Measurements from ENCODE around the gene KCNJ12. TPM values are rescaled to one million over a fixed set of nuclear protein-coding genes. Genes with fewer than 3 reads are reported as not detected.
"Not testable (repeated sequence)": the region's sequence is repeated elsewhere in the genome, so short reads cannot be mapped to it uniquely, and the experiment has no call there.

KCNJ12 gene
- total RNA-seq, 2 experiments from 2014 or later = not detected

GRCh38 chr17:21400816-21401593, 24.8 kb downstream of the KCNJ12 start:
- H3K4me1 Mint-ChIP-seq (ENCODE audit: low read depth) = no peaks in the 10 kb centered on the region
- no peaks in the 10 kb centered on the region for H3K27me3 Mint-ChIP-seq (ENCODE audit: low read depth)

GRCh38 chr17:21402166-21402571, 26.0 kb downstream of the KCNJ12 start:
- H3K27ac Mint-ChIP-seq; H3K27me3 Mint-ChIP-seq (ENCODE audit: low read depth); H3K36me3 Mint-ChIP-seq (ENCODE audit: low read depth); intact Hi-C loops (cut with micrococcal nuclease); CTCF ChIA-PET; DNase-seq; H3K4me1 Mint-ChIP-seq (ENCODE audit: low read depth); H3K4me3 Mint-ChIP-seq; H3K9me3 Mint-ChIP-seq: not testable (repeated sequence)

More at GRCh38 chr17:21400816-21401593, 24.8 kb downstream of the KCNJ12 start:
- Mint-ChIP-seq H3K4me3 (no peak overlapping the region), H3K9me3 (no peaks in the 10 kb centered on the region), H3K27ac (no peak overlapping the region), H3K36me3 (ENCODE audit: low read depth) (no peaks in the 10 kb centered on the region)
- CTCF ChIA-PET = no interaction called here
- no peak for DNase-seq
- intact Hi-C loops (cut with micrococcal nuclease) = no loop called here

- H3K4me3 Mint-ChIP-seq; H3K9me3 Mint-ChIP-seq; intact Hi-C loops (cut with micrococcal nuclease); H3K27me3 Mint-ChIP-seq (ENCODE audit: low read depth); DNase-seq; H3K36me3 Mint-ChIP-seq (ENCODE audit: low read depth); H3K27ac Mint-ChIP-seq; H3K4me1 Mint-ChIP-seq (ENCODE audit: low read depth); CTCF ChIA-PET: not testable (repeated sequence)
Measured at GRCh38 chr17:21402926-21403325, 26.8 kb downstream of the KCNJ12 start.

GRCh38 chr17:21404106-21404505, 27.9 kb downstream of the KCNJ12 start:
- intact Hi-C loops (cut with micrococcal nuclease); H3K36me3 Mint-ChIP-seq (ENCODE audit: low read depth); H3K27me3 Mint-ChIP-seq (ENCODE audit: low read depth); DNase-seq; H3K4me1 Mint-ChIP-seq (ENCODE audit: low read depth); CTCF ChIA-PET; H3K4me3 Mint-ChIP-seq; H3K27ac Mint-ChIP-seq; H3K9me3 Mint-ChIP-seq: not testable (repeated sequence)

GRCh38 chr17:21404539-21404938, 28.4 kb downstream of the KCNJ12 start:
- H3K27me3 Mint-ChIP-seq (ENCODE audit: low read depth); DNase-seq; H3K36me3 Mint-ChIP-seq (ENCODE audit: low read depth); H3K4me1 Mint-ChIP-seq (ENCODE audit: low read depth); intact Hi-C loops (cut with micrococcal nuclease); H3K27ac Mint-ChIP-seq; H3K4me3 Mint-ChIP-seq; H3K9me3 Mint-ChIP-seq; CTCF ChIA-PET: not testable (repeated sequence)

GRCh38 chr17:21404956-21405731, 29.0 kb downstream of the KCNJ12 start:
- CTCF ChIA-PET; H3K9me3 Mint-ChIP-seq; H3K27ac Mint-ChIP-seq; H3K36me3 Mint-ChIP-seq (ENCODE audit: low read depth); H3K4me3 Mint-ChIP-seq; intact Hi-C loops (cut with micrococcal nuclease); H3K4me1 Mint-ChIP-seq (ENCODE audit: low read depth); DNase-seq; H3K27me3 Mint-ChIP-seq (ENCODE audit: low read depth): not testable (repeated sequence)

- H3K4me1 Mint-ChIP-seq (ENCODE audit: low read depth); H3K27me3 Mint-ChIP-seq (ENCODE audit: low read depth); CTCF ChIA-PET; H3K4me3 Mint-ChIP-seq; H3K36me3 Mint-ChIP-seq (ENCODE audit: low read depth); H3K9me3 Mint-ChIP-seq; DNase-seq; intact Hi-C loops (cut with micrococcal nuclease); H3K27ac Mint-ChIP-seq: not testable (repeated sequence)
Measured at GRCh38 chr17:21405904-21406400, 29.8 kb downstream of the KCNJ12 start.

- DNase-seq; CTCF ChIA-PET; H3K36me3 Mint-ChIP-seq (ENCODE audit: low read depth); H3K27me3 Mint-ChIP-seq (ENCODE audit: low read depth); intact Hi-C loops (cut with micrococcal nuclease); H3K27ac Mint-ChIP-seq; H3K4me3 Mint-ChIP-seq; H3K4me1 Mint-ChIP-seq (ENCODE audit: low read depth); H3K9me3 Mint-ChIP-seq: not testable (repeated sequence)
Measured at GRCh38 chr17:21406616-21407404, 30.7 kb downstream of the KCNJ12 start.

GRCh38 chr17:21407752-21408151, 31.6 kb downstream of the KCNJ12 start:
- H3K9me3 Mint-ChIP-seq; H3K27ac Mint-ChIP-seq; H3K4me1 Mint-ChIP-seq (ENCODE audit: low read depth); DNase-seq; H3K4me3 Mint-ChIP-seq; intact Hi-C loops (cut with micrococcal nuclease); CTCF ChIA-PET; H3K36me3 Mint-ChIP-seq (ENCODE audit: low read depth); H3K27me3 Mint-ChIP-seq (ENCODE audit: low read depth): not testable (repeated sequence)

- H3K4me3 Mint-ChIP-seq; H3K27me3 Mint-ChIP-seq (ENCODE audit: low read depth); H3K27ac Mint-ChIP-seq; H3K4me1 Mint-ChIP-seq (ENCODE audit: low read depth); H3K9me3 Mint-ChIP-seq; DNase-seq; H3K36me3 Mint-ChIP-seq (ENCODE audit: low read depth); intact Hi-C loops (cut with micrococcal nuclease); CTCF ChIA-PET: not testable (repeated sequence)
Measured at GRCh38 chr17:21408224-21408623, 32.1 kb downstream of the KCNJ12 start.

- intact Hi-C loops (cut with micrococcal nuclease); H3K9me3 Mint-ChIP-seq; H3K4me3 Mint-ChIP-seq; H3K4me1 Mint-ChIP-seq (ENCODE audit: low read depth); H3K27ac Mint-ChIP-seq; H3K36me3 Mint-ChIP-seq (ENCODE audit: low read depth); CTCF ChIA-PET; DNase-seq; H3K27me3 Mint-ChIP-seq (ENCODE audit: low read depth): not testable (repeated sequence)
Measured at GRCh38 chr17:21408766-21409300, 32.7 kb downstream of the KCNJ12 start.

- H3K27me3 Mint-ChIP-seq (ENCODE audit: low read depth); DNase-seq; H3K4me1 Mint-ChIP-seq (ENCODE audit: low read depth); H3K27ac Mint-ChIP-seq; H3K9me3 Mint-ChIP-seq; CTCF ChIA-PET; H3K36me3 Mint-ChIP-seq (ENCODE audit: low read depth); intact Hi-C loops (cut with micrococcal nuclease); H3K4me3 Mint-ChIP-seq: not testable (repeated sequence)
Measured at GRCh38 chr17:21409388-21409787, 33.2 kb downstream of the KCNJ12 start.
